Fibroblast of peridontal ligament (primary cell): ENCODE measurements around the gene MAP7.
A peak's percentile ranks its signal among the peaks of the same experiment; 100 is the strongest.

Experiments used
- DNase-seq: peaks from one replicate; pipeline ENCODE4 v3.0.0-alpha.2; 2010; ENCODE audit errors: extremely low read depth

The MAP7 gene

DNA sequence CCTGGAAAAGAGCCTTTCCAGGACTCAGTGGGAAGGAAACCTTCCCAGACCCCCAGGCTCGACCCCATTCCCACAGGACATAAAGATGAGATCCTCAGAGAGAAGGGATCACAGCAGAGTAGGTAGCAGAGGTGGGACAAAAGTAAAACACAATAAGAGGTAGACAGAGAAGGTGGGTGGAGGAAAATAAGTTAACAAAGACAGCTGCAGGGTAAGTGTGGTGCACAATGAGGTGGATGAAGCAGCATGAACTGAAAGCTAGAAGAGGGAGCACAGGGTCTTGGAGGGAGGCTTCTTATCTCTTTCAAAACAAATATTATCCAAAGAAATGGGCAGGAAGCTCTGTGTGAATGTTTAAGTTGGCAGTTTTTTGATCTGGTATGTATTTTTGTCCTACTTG is 14.0 kb upstream of the MAP7 start:
- DNase-seq = no peak

GRCh38 chr6:136563386-136564152 is 13.3 kb upstream of the MAP7 start:
- DNase-seq = no peak

DNA sequence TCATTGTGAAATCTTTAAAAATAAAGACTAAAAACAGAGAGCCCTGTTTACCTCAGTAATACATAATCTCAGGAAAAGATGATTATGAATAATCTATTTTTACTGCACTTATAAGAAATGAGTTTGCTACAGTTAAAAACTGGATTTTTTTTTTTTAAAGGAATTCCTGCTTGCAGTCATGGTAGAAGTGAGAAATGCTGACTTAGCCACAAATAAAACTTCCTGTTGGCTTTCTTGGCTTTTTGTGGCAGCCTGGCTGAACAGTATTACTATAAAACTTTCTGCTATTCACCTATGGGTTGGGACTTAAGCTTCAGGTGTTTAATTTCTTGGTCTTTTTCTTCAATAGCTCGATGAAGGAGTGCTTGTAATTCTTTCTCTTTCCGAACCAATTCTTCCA is 12.0 kb upstream of the MAP7 start:
- DNase-seq = no peak

- no peak for DNase-seq
Observed at GRCh38 chr6:136553166-136553787, 3.1 kb upstream of the MAP7 start.

GRCh38 chr6:136552054-136552453 is 1.8 kb upstream of the MAP7 start:
- no peak for DNase-seq

DNA sequence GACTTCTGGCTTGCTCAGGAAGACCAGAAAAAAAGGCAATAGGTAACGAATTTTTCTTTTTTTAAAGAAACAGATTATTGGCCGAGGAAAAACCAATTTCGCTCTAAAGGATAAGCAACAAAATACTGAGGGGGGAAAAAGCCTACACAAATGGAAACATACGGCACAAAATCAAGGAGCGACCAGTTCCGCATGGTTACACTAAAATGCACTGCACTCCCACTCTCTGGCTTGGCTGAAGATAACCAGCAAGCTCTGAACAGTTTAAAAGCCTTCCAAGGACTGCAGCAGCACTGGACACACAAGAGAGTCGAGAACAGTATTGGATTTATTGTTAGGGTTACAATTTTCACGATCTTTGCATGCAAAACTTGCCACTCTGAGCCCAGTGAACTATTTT is 881 bp upstream of the MAP7 start:
- peak; percentile 14 for DNase-seq

- no peak for DNase-seq
Observed at GRCh38 chr6:136550045-136550329, 235 bp downstream of the MAP7 start.

GRCh38 chr6:136549300-136550044 is 750 bp downstream of the MAP7 start:
- DNase-seq = peak; percentile 14

DNA sequence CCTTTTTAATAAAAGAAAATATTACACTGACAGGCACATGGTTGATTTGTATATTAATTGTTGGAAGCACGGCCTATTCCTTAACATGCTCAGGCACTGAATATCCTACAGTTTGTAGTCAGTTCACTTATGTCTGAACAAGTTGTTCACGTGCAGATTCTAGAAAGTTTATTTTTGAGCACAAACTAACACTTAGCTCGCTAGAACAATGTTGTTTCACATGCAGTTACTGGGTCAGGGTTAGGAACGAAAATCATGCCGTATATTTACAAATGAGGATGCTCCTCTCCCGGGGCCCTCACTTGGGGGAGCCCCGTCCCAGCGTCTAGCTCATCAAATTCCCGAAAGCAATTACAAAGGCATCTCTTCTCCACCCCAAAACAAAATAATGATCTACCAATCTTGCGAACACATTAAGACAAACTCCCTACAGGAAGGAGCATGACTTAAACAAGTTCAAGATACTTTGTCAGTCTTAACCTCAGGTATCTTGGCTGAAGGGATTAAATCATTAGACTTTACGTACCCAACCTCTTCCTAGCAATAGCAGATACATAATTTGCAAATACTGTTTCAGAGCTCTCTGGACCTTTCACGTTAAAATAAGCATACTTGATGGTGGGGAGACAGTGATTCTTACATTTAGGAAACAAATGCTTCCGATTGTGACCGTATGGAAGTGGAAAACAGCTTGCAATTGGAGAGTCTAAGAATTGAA is 1.5 kb downstream of the MAP7 start:
- DNase-seq = no peak

- no peak for DNase-seq
Observed at GRCh38 chr6:136547871-136548270, 2.4 kb downstream of the MAP7 start.

DNA sequence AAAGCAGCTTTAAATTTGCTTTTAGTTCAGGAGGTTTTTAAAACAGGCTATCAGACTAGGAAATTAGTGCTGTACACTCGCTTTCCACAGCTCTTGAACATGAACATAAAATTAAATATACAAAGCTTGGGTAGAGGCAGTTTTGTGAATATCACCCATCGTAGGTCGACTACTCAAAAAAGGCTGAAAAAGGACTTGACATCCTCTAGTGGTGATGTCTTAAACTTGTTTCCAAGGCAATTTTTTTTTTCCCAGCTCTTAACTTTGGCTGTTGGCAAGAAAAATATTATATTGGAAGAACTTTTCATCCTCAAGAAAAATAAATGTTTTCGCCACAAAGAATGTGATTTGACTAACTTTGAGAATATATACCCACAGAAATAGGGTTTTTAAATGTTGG is 2.9 kb downstream of the MAP7 start:
- peak; percentile 75 for DNase-seq

GRCh38 chr6:136546331-136546730 is 3.9 kb downstream of the MAP7 start:
- no peak for DNase-seq

DNA sequence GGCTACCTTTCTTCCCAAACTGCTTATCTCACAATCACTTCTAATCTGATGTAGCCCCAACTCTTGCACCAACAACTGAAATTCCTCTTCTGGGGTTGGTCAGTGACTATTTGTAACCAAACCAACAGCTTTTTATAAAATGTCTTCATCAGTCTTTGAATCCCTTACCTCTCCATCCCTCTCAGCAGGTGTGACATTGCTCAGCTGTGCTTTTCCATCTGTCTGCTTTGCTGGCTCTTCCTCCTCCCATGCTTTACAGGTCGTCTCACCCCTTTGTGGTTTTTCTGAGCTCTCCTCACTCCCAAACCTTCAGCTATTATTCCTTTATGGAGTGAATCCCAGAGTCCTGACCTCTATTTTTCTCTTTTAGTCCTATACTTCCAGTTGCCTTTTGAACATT is 5.9 kb downstream of the MAP7 start:
- DNase-seq = no peak

DNA sequence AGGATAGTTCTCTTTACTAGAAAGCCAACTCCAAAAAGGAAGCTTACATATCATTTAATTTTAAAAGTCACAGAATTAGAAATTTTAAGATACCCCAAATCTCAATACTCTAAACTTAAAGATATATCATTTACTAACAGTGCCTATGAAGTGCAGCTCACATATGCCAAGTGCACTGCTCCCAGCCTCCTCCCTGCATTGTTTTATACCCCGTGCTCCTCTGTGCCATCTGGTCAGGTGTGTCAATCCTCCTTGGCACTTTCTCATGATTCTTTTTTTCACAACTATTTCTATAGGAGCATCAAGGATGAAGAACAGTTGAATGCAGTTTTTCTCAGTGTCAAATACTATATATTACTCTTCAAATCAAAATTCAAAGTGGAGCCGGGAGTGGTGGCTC is 8.8 kb downstream of the MAP7 start:
- DNase-seq = no peak

GRCh38 chr6:136539967-136540652 is 10.1 kb downstream of the MAP7 start:
- no peak for DNase-seq

GRCh38 chr6:136538836-136539235 is 11.4 kb downstream of the MAP7 start:
- DNase-seq = no peak

DNA sequence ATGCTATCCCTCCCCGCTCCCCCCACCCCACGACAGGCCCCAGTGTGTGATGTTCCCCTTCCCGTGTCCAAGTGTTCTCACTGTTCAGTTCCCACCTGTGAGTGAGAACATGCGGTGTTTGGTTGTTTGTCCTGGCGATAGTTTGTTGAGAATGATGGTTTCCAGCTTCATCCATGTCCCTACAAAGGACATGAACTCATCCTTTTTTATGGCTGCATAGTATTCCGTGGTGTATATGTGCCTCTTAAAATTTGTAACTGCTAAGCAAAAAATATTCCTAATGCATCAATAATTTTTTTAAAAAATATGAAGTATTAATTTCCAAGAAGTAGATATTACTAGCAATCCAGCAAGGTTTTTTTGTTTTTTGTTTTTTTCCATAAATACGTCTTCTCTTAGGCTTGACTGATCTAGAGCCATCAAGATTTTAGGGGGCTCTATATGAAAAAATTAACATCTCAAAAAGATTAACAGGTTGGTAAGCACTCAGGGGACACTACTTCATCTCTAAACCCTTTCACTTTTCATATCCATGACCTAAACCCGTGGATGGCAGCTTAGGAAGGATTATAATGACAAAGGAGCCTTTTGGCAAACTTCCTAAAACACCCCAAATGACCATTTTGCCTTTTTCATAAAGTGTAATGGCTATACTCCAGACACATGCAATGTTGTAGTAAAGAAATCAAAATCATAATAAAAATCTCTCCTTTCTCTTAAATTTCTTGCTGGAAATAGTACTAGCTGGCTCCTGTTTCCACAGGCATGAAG is 14.2 kb downstream of the MAP7 start:
- DNase-seq = no peak

DNA sequence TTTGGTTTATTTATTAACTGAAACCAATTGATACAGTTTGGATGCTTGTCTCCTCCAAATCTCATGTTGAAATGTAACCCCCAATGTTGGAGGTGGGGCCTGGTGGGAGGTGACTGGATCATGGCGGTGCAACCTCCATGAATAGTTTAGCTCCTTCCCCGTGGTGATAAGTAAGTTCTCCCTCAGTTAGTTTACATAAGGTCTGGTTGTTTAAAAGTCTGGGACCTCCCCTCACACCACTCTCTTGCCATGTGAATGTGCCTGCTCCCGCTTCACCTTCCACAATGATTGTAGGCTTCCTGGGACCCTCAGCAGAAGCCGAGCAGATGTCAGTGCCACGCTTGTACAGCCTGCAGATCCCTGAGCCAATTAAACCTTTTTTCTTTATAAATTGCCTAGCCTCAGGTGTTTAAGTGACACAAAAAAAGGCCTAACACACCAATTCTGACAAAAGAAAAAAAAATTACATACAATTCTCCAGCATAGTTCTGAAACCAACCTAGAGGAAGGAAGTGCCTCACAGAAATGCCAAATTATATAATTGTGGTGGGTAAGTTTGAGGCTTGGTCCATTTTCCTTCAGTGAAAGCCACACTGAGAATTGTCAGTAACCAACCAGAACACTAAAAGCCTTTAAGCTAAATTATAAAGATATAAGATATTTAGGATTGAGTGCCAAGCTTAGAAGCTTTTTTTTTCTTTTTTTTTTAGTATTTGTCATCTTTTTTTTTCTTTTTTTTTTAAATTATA is 15.0 kb downstream of the MAP7 start:
- no peak for DNase-seq

DNA sequence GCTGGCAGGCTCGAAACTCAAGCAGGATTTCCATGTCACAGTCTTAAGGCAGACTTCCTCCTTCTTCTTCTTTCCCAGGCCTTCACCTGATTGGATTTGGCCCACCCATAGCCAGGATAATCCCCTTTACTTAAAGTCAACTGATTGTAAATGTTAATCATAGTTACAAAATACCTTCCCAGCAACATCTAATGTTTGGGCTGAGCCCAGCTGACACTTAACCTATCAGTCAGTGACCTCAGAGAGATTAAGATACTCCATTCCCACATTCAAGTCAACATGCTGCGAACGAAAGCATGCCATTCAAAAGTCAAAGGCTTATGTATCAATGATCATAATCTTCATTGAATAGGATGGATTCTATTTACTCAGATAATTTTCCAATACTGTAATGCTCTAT is 16.0 kb downstream of the MAP7 start:
- DNase-seq = no peak

GRCh38 chr6:136533487-136533886 is 16.7 kb downstream of the MAP7 start:
- no peak for DNase-seq
